GM21576 (cell line): ENCODE results near the gene OR2T35.
"Not testable (repeated sequence)": the region's sequence is repeated elsewhere in the genome, so short reads cannot be mapped to it uniquely, and the experiment has no call there.

Experiments
- ATAC-seq: cut with Tn5 transposase; IDR thresholded peaks from one replicate; pipeline ENCODE4 v1.9.1; 2021; ENCODE audit warnings: mild to moderate bottlenecking, moderate library complexity; ENCODE audit not compliant: unreplicated experiment

Gene OR2T35

GRCh38 chr1:248645178-248645577 is at the start of gene OR2T35:
Gene OR2T35, minus strand, starts transcription at chr1:248645278. Its CDS starts 6,020 bp downstream, at chr1:248639258.
- ATAC-seq, result not testable (repeated sequence)

- no peak for ATAC-seq
Observed at GRCh38 chr1:248691567-248692155, 46.6 kb upstream of the OR2T35 start.

- ATAC-seq, result peak; percentile 54
Observed at GRCh38 chr1:248688527-248689298, 43.6 kb upstream of the OR2T35 start.

- ATAC-seq, result peak; percentile 89
Observed at GRCh38 chr1:248686815-248687214, 41.7 kb upstream of the OR2T35 start.

- no peak for ATAC-seq
Observed at GRCh38 chr1:248681651-248682050, 36.6 kb upstream of the OR2T35 start.

GRCh38 chr1:248670003-248670402 is 24.9 kb upstream of the OR2T35 start:
- no peak for ATAC-seq

- ATAC-seq, result peak; percentile 100
Observed at GRCh38 chr1:248663453-248664328, 18.6 kb upstream of the OR2T35 start.

GRCh38 chr1:248656797-248657196 is 11.7 kb upstream of the OR2T35 start:
- not testable (repeated sequence) for ATAC-seq

GRCh38 chr1:248655354-248655753 is 10.3 kb upstream of the OR2T35 start, which contains the start of gene OR2T27:
Gene OR2T27, minus strand, starts transcription at chr1:248655528. Its CDS starts 4,644 bp downstream, at chr1:248650884.
- ATAC-seq, result peak; percentile 82

- not testable (repeated sequence) for ATAC-seq
Observed at GRCh38 chr1:248648770-248649536, 3.9 kb upstream of the OR2T35 start.

GRCh38 chr1:248642971-248643651 is 2.0 kb downstream of the OR2T35 start:
- peak; percentile 60 for ATAC-seq

GRCh38 chr1:248641583-248641982 is 3.5 kb downstream of the OR2T35 start:
- peak; percentile 7 for ATAC-seq

- peak; percentile 46 for ATAC-seq
Observed at GRCh38 chr1:248640906-248641305, 4.2 kb downstream of the OR2T35 start.

- peak; percentile 27 for ATAC-seq
Observed at GRCh38 chr1:248639652-248640051, 5.4 kb downstream of the OR2T35 start.

- not testable (repeated sequence) for ATAC-seq
Observed at GRCh38 chr1:248636612-248637011, 8.5 kb downstream of the OR2T35 start.

GRCh38 chr1:248634991-248635390 is 10.1 kb downstream of the OR2T35 start, which contains the start of gene OR2T11:
Gene OR2T11, minus strand, starts transcription at chr1:248635091. Its CDS starts 7,963 bp downstream, at chr1:248627128.
- ATAC-seq, result not testable (repeated sequence)

- ATAC-seq, result no peak
Observed at GRCh38 chr1:248631354-248632008, 13.6 kb downstream of the OR2T35 start.

GRCh38 chr1:248630551-248630950 is 14.5 kb downstream of the OR2T35 start:
- no peak for ATAC-seq
